ENCODE results near the gene DMRT3.

GRCh38 chr9:1025131-1025530 lies 48.7 kb downstream of the DMRT3 start:
- TF ChIP-seq CTCF (IDR thresholded peaks at IDR 0.05; ENCODE audit: low read depth, low read length, poor library complexity, severe bottlenecking): no peak
- no peak for TF ChIP-seq EZH2phosphoT487 (IDR thresholded peaks at IDR 0.05; ENCODE audit: borderline replicate concordance, low read length)
